HFFc6 (cell line): ENCODE data around the gene MSI2. TPM values are rescaled to one million over a fixed set of nuclear protein-coding genes. Genes with fewer than 3 reads are reported as not detected.

ENCODE experiments used
- DNase-seq: peaks from one replicate; pipeline ENCODE4 v3.0.0-alpha.2; 2018
- H3K27ac Mint-ChIP-seq: 2 replicates; pipeline ENCODE4 v1.8.0; 2020; ENCODE audit warnings: mild to moderate bottlenecking, mixed read lengths
- H3K27me3 Mint-ChIP-seq: 2 replicates; pipeline ENCODE4 v1.8.0; 2021; ENCODE audit warnings: mild to moderate bottlenecking, moderate library complexity, mixed read lengths; ENCODE audit not compliant: insufficient read depth
- H3K36me3 Mint-ChIP-seq: 2 replicates; pipeline ENCODE4 v1.8.0; 2021; ENCODE audit warnings: low read depth, mixed read lengths
- H3K4me1 Mint-ChIP-seq: 2 replicates; pipeline ENCODE4 v1.8.0; 2020; ENCODE audit warnings: low read depth, mixed read lengths
- H3K4me3 Mint-ChIP-seq: 2 replicates; pipeline ENCODE4 v1.8.0; 2020; ENCODE audit warnings: mild to moderate bottlenecking, moderate library complexity, mixed read lengths
- H3K9me3 Mint-ChIP-seq: 2 replicates; pipeline ENCODE4 v1.8.0; 2020; ENCODE audit warnings: mild to moderate bottlenecking, mixed read lengths
- CTCF ChIP-seq: fragments of 200-600 bp; sonication (generic); IDR thresholded peaks from 2 replicates; pipeline ENCODE4 v1.5.0; 2021; ENCODE audit warnings: antibody characterized with exemption, mild to moderate bottlenecking
- total RNA-seq, 6 experiments: library from RNA; stranded (reverse); fragmentation: NEBNext Ultra II Directional; extraction: Animal tissue kit (Norgen Biotek cat#: 25700); gene quantifications; 2 replicates in 1 of 6; 3 replicates in 5 of 6; pipeline ENCODE4 v1.2.3, GENCODE V29; 2021

Gene MSI2
- total RNA-seq, 6 experiments from 2014 or later = 53.5 to 71.7 (median 55.0) TPM

- Mint-ChIP-seq H3K27me3 (peaks cover 12% of the 10 kb centered on the region), H3K4me3 (no peak overlapping the region), H3K4me1 (peaks cover 13% of the 10 kb centered on the region), H3K9me3 (peaks cover 15% of the 10 kb centered on the region), H3K27ac (no peak overlapping the region), H3K36me3 (peaks cover 9% of the 10 kb centered on the region; the same call in 1 of the 2 replicates)
- no peak for TF ChIP-seq CTCF
- no peak for DNase-seq
These were observed 10.5 kb upstream of the MSI2 start for GRCh38 chr17:57245786-57246185.

- no peak overlapping the region for H3K27ac Mint-ChIP-seq
- no peak for TF ChIP-seq CTCF
These were observed 10.1 kb upstream of the MSI2 start for GRCh38 chr17:57246257-57246656.

GRCh38 chr17:57247261-57247660, 9.1 kb upstream of the MSI2 start:
- H3K4me3 Mint-ChIP-seq = no peak overlapping the region
- H3K4me1 Mint-ChIP-seq = peaks cover 13% of the 10 kb centered on the region
- H3K9me3 Mint-ChIP-seq = peaks cover 23% of the 10 kb centered on the region
- no peak for DNase-seq
- H3K27ac Mint-ChIP-seq = no peak overlapping the region
- H3K27me3 Mint-ChIP-seq = peaks cover 7% of the 10 kb centered on the region; the same call in 1 of the 2 replicates
- peaks cover 15% of the 10 kb centered on the region; the same call in 1 of the 2 replicates for H3K36me3 Mint-ChIP-seq
- no peak for TF ChIP-seq CTCF

More at GRCh38 chr17:57246257-57246656, 10.1 kb upstream of the MSI2 start:
- H3K27me3 Mint-ChIP-seq = peaks cover 9% of the 10 kb centered on the region; the same call in 1 of the 2 replicates
- H3K4me1 Mint-ChIP-seq = peaks cover 13% of the 10 kb centered on the region
- H3K36me3 Mint-ChIP-seq = peaks cover 12% of the 10 kb centered on the region; the same call in 1 of the 2 replicates
- H3K4me3 Mint-ChIP-seq = no peak overlapping the region
- DNase-seq = no peak
- H3K9me3 Mint-ChIP-seq = peaks cover 20% of the 10 kb centered on the region

DNA sequence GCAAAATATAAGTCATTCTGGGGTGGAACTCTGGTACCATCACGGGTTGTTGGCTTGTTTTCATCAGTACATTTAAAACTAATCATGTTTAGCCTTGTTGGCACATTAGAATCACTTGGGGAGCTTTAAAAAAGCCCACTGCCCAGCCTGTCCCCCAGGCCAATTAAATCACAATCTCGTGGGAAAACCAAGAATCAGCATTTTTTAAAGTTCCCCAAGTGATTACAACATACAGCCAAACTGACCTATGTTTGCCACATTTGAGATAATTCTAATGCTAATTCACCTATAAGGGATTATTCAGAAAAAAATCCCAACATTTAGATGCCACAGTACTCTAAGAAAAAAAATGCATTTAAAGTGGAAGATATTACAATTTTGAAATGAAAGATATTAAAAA, 8.4 kb upstream of the MSI2 start:
- DNase-seq = no peak
- H3K4me1 Mint-ChIP-seq = peaks cover 11% of the 10 kb centered on the region
- no peak overlapping the region for H3K4me3 Mint-ChIP-seq
- TF ChIP-seq CTCF = no peak
- peaks cover 23% of the 10 kb centered on the region for H3K9me3 Mint-ChIP-seq
- no peak overlapping the region for H3K27ac Mint-ChIP-seq
- H3K27me3 Mint-ChIP-seq = peaks cover 5% of the 10 kb centered on the region; the same call in 1 of the 2 replicates
- peaks cover 15% of the 10 kb centered on the region; the same call in 1 of the 2 replicates for H3K36me3 Mint-ChIP-seq

DNA sequence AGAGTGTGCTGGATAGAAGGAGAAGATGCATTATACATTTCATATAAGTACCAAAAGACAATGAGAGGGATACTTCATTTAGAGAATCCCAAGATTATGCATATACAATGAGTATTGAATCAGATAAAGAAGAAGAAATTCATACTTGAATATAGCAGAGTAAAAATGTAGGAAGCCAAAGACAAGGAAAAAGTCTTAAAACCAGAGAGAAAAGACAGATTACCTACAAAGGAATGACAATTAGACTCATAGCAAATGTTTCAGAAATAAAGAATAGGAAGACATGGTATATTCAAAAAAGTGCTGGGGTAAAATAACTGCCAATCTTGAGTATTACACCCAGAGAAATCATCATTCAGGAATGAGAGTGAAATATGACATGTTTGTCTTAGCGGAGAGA, 6.8 kb upstream of the MSI2 start:
- Mint-ChIP-seq H3K27ac (no peak overlapping the region), H3K36me3 (peaks cover 15% of the 10 kb centered on the region; the same call in 1 of the 2 replicates), H3K4me3 (no peak overlapping the region), H3K4me1 (no peaks in the 10 kb centered on the region), H3K9me3 (peaks cover 23% of the 10 kb centered on the region), H3K27me3 (peaks cover 4% of the 10 kb centered on the region; the same call in 1 of the 2 replicates)
- TF ChIP-seq CTCF = no peak
- DNase-seq = no peak
